ENCODE data around the gene KCNQ5.
"Not testable (repeated sequence)": the region's sequence is repeated elsewhere in the genome, so short reads cannot be mapped to it uniquely, and the experiment has no call there.

KCNQ5 gene

DNA sequence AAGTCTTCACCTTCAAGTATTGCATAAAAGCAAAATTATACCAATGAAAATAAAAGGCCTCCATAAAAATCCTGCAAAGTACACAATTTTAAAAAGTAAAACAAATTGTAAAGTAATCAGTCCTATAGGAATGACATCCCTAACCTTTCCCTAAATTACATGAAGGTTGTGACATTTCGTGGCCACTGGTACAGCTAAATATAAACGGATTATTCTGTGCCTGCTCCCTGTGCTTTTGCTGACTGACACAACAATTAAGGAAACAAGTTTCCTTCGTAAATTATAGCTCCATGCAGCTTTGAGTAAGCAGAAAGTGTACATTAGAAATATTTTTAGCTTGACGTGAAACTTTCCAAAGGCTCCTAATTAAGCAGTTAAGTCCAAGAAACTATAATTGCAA, 222.8 kb downstream of the KCNQ5 start:
- DNase-seq (ENCODE audit: low read depth) = no peak

DNA sequence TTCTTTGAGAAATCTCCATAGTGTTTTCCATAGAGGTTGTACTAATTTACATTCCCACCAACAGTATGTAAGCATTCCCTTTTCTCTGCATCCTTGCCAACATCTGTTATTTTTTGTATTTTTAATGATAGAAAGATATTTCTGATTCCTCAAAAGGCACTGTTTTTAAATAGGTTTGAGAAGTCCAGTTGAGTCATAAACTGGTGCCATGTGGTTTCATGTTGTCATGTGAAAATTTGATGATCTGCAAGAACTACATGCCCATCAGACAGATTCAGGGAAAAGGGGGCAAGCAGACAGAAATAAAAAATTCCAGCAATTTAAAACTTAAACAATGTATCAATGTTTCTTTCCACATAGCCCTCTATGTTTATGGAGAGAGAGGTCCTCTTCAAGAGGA, 227.5 kb downstream of the KCNQ5 start:
- no peak for DNase-seq (ENCODE audit: low read depth)

- no peak for DNase-seq (ENCODE audit: low read depth)
Measured at GRCh38 chr6:72850040-72850439, 228.2 kb downstream of the KCNQ5 start.

GRCh38 chr6:72850469-72850868, 228.6 kb downstream of the KCNQ5 start:
- DNase-seq (ENCODE audit: low read depth) = no peak

DNA sequence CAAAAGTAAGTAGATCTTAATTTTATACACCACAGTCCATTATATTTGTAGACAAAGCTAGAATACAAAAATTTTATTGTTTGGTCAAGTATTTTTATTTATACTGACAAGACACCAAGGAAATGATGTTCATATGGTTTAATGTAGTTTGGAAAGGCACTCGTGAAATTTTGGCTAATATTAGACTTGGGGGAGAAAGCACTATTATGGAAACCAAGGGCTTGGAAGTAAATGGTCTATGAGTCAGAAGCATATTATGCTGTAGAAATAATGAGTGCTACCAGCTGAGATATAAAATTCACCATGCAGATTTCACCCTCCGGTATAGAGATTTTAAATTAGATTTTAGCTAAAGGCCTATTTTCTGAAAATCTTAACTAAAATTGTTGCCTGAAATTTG, 233.6 kb downstream of the KCNQ5 start:
- DNase-seq (ENCODE audit: low read depth) = no peak

DNA sequence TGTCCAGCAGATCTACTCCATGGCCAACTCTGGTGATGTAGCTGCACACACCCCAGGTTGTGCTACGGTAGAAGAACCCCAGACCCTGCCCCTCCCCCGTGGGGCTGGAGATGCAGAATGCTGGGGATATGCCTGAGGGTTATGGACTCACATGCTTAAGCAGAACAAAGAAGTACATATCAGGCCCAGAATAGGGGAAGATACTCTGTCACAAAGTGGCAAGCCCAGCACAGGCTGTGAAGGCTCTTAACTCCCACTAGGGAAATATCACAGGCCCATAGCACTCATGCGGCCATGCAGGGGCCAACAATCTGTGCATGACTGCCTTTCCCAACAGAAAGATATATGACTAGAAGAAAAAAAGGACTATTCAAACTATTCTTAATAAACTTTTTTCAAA, 234.9 kb downstream of the KCNQ5 start:
- no peak for DNase-seq (ENCODE audit: low read depth)

- DNase-seq (ENCODE audit: low read depth) = no peak
Measured at GRCh38 chr6:72857791-72858585, 236.1 kb downstream of the KCNQ5 start.

GRCh38 chr6:72861059-72861458, 239.2 kb downstream of the KCNQ5 start:
- no peak for DNase-seq (ENCODE audit: low read depth)

DNA sequence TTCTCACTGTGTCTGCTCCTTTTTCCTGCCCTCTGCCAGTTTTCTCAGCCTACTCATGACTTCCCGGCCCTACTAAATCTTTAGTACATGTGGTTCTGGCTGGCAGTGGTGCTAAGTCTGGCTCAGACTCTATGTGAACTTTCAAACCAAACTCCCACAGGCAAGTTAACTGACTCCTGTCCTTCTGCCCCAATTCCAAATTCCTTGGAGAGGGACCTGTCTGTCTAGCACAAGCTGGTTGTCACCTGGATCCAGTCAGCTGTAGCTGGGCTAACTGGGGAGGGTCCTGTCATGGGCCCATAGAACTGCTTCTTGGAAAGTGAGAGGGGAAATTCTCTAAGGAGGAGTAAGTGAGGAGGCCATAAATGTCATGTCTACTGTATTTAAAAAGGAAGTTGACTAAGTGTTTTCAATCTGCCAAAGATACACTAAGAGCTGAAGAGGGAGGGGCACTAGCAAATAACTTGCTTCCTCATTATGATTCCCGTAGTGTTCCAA, 240.1 kb downstream of the KCNQ5 start:
- no peak for DNase-seq (ENCODE audit: low read depth)

DNA sequence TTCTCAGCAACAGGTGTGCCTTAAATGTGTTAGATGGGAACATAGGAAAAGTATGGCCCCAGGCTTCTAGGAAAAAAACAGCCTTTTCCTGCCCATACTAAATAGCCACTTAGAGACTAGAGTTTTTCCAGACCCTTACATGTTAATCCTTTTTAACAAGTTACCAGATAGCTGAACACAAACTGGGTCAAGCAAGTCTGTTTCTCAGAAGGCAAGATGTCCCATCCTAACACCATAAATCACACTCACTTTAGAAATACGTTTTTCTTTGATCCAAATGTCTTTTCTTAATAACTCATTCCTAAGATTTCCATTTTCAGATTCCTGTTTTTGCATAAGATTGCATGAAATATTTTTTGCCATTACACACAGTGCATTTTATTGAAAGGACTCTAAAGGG, 241.3 kb downstream of the KCNQ5 start:
- DNase-seq (ENCODE audit: low read depth) = no peak

GRCh38 chr6:72864236-72864635, 242.4 kb downstream of the KCNQ5 start:
- DNase-seq (ENCODE audit: low read depth) = no peak

DNA sequence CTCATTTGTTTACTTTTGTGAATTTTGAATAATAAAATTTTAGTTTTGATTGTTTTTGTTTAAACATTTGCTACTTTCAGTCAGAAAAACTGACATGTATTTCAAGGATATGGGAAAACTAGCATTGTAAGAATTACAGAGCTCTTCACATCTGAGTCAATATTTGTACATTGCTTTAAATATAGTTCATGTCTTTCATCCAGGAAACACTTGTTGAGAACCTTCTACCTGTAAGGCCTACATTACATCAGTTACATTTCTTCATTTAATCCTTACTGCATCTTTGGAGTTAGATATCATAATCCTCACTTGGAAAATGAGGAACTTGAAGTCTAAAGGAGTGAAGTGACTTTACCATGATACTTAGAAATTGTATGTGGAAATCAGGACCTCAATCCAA, 242.9 kb downstream of the KCNQ5 start:
- DNase-seq (ENCODE audit: low read depth) = no peak

- no peak for DNase-seq (ENCODE audit: low read depth)
Measured at GRCh38 chr6:72865467-72865866, 243.6 kb downstream of the KCNQ5 start.

- DNase-seq (ENCODE audit: low read depth) = no peak
Measured at GRCh38 chr6:72869621-72870020, 247.8 kb downstream of the KCNQ5 start.

- no peak for DNase-seq (ENCODE audit: low read depth)
Measured at GRCh38 chr6:72873433-72873832, 251.6 kb downstream of the KCNQ5 start.

GRCh38 chr6:72876256-72876655, 254.4 kb downstream of the KCNQ5 start:
- no peak for DNase-seq (ENCODE audit: low read depth)

GRCh38 chr6:72886170-72886569, 264.3 kb downstream of the KCNQ5 start:
- no peak for DNase-seq (ENCODE audit: low read depth)

DNA sequence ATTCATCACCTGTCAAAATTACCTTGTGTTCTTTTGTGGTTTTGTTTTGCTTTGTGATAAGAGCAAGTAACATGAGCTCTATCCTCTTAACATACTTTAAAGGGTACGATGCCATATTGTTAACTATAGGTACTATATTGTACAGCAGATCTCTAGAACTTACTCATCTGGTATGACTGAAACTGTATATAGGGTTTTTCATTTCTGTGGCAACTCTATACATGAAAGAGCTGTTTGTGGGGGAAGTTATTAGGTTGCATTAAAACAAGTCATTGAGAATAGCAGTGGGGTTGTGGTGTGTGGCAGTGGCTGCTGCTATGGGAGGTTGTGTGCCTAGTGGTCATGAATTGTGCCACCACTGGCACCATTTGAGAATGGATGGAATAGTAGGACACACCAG, 268.4 kb downstream of the KCNQ5 start:
- no peak for DNase-seq (ENCODE audit: low read depth)

DNA sequence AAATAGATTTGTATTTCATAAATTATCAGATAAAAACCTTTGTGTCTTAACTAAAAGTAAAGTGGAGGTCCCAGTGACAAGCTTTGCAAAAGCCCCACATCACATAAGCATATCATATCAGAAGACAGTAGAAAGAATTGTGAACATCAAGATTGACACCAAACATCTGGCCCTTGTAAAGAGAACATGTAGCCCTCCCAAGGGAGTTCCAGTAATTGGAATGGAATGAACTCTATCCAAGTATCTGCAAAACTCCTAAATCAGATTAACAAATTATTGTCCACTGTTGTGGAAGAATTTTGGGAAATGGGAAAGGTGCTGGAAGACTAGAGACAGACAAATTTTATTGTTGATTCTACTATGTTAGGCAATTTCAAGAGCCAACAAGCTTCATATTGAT, 268.8 kb downstream of the KCNQ5 start:
- DNase-seq (ENCODE audit: low read depth) = no peak

- DNase-seq (ENCODE audit: low read depth) = no peak
Measured at GRCh38 chr6:72892901-72893300, 271.0 kb downstream of the KCNQ5 start.

GRCh38 chr6:72894091-72894490, 272.2 kb downstream of the KCNQ5 start:
- DNase-seq (ENCODE audit: low read depth) = no peak

GRCh38 chr6:72898313-72898712, 276.4 kb downstream of the KCNQ5 start:
- not testable (repeated sequence) for DNase-seq (ENCODE audit: low read depth)

- no peak for DNase-seq (ENCODE audit: low read depth)
Measured at GRCh38 chr6:72905705-72906478, 284.0 kb downstream of the KCNQ5 start.
